Stimulated activated CD4-positive, alpha-beta T cell treated with anti-CD3 and anti-CD28 coated beads, Interleukin-15, amount 100 ng/mL, for 48 hours (primary cell): ENCODE results near the gene IL1RAPL1.

ENCODE experiments used
- DNase-seq, 2 donors: peaks; one replicate each; pipeline ENCODE4 v3.0.0-alpha.2; 2020; ENCODE audit warnings: low read depth in 2 of 2

The IL1RAPL1 gene

DNA sequence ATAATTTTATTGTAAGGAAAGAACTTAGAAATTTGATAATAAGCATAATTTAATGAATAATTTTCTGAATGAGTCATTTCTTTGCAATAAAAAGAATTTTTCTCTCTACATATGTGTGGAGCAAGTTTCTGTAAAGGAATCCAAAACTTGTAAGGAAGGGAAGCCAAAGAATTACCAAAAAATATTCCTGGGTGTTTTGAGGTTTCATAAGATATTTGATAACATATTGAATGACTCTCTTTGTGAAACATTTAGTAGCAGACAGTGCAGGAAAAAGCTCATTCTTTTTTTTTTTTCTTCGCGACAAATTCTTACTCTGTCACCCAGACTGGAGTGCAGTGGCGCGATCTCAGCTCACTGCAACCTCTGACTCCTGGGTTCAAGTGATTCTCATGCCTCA lies 1159.1 kb downstream of the IL1RAPL1 start:
- no peak for DNase-seq

DNA sequence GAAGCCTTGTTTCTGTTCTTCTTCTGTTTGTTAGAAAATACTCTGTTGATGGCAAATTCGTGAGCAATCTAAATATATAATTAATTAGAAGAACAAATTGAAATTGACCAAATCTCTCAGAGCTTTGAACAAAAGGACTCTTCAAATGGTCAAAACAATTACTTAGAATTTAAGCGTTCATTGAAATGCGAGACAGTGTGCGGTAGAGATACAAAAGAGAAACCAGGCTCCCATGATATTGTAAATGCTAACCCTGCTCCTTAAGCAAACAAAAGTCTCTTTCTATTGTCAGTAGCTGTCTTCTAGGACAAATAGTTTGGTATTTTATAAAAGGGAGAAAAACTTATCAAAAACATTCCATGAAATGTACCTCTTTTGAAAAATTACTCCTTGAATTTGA lies 1174.8 kb downstream of the IL1RAPL1 start:
- no peak for DNase-seq

DNA sequence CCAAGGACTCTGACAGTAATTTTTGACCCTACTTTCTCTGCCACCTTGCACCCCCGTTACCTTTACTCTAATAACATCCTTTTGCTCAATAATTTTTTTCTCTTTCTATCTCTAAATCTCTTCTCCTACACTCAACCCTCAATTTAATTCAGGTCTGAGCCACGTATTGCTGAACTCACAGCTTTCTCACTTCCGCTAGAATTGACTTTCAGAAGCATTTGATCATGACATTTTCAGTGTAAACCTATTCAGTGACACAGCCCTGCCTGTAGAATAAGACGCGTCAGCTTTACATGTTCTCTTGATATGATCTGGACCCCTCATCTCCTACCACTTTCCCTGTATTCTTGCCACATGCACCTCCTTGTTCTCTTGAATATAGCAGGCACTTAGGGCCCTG lies 1188.6 kb downstream of the IL1RAPL1 start:
- DNase-seq = no peak

DNA sequence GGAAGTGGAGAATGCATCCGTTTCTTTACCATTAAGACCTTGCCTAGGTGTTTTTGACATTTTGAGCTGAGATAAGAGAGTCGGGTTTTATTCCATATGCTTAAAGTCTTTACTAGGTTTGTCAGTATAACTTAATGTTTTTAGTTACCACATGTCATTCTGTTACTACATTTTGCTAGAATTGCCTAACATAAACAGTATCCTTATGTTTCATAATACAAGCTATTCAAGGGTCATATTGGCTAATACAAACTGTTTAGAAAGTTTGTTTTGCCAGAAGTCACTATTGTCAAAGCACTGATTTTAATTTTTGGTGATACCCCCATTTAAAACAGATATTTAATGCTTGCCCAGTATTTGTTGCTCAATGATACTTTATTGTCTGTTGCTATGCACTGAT lies 1200.4 kb downstream of the IL1RAPL1 start:
- DNase-seq = no peak

DNA sequence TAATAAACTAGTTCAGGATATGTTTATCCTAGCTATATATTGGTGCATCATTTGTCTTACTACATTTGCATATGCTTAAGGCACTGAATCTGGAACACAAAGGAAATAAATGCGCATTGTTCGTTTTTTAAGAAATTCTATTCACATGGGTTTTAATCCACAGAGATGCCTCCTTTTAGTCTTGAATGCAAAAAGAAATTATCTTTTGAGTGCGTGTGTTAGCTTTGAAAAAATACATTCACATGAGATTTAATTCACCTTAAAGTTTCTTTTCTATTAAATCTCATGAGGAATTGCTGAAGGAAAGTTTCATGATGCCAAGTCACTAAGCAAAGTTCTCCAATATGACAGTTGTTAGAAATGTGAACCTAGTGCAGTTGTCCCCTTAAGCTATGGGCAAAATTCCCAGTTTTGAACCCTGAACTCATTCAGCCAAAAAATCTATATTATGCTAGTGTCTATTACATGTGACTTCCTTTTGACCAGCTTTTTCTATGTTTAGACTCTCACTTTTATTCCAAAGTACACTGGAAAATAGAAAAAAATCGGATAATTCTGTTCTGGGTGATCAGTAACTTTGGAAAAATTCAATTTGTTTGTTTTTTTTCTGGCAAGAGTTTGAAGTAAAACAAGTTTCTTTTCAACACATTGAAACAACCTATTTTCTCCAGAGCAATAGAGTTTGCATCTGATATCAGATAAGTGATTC lies 1201.9 kb downstream of the IL1RAPL1 start:
- DNase-seq = no peak

DNA sequence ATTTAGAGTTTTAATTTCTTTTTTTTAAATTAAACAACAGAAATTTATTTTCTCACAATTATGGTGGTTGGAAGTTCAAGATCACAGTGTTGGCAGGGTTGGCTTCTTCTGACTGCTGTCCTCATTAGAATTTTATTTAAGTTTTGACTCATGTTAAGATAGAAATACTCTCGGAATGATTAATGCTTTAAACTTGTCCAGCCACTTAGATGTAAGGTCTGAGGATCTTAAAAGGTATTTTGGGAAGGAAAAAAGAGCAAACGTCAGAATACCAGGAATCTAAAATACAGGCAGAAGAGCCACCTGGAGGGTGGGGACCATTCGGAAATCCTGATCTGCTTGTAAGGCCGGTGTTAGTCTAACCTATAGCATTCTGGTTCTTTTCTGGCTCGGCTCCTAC lies 1205.1 kb downstream of the IL1RAPL1 start:
- DNase-seq = no peak

DNA sequence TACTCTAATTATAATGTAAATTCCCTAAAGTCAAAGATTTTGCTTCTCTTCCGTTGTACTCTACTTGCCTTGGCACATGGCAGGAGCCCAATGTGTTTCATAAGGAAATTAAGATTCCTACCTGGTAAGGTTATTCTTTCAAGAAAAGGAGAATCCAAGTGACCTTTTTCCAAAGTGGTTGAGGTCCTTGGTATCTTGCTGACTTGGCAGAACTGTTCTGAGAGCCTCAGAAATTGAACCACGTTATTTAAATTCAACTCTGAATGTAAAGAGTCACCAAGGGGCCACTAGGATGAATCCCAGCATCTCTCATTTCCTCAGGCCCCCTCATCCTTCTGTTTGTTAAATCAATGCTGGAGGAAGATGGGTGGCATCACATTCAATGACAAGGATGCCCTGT lies 1209.9 kb downstream of the IL1RAPL1 start:
- DNase-seq = no peak

DNA sequence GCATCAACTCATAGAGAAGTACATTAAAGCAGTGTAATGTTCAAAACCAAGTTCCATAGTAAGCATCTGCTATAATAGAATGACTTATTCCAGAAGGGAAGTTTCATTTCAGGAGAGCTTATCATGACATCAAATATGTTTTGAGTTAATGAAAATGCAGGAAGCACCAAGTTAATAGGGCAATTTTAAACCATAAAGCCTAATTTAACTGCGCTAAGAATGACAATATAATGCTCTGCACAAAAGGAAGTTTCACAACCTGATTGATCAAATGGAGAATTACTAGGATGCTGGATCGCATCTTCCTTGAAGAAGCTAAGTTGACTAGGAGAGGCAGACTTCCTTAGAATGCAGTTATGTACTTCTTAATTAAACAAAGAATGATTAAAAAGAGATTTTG lies 1211.2 kb downstream of the IL1RAPL1 start:
- no peak for DNase-seq

DNA sequence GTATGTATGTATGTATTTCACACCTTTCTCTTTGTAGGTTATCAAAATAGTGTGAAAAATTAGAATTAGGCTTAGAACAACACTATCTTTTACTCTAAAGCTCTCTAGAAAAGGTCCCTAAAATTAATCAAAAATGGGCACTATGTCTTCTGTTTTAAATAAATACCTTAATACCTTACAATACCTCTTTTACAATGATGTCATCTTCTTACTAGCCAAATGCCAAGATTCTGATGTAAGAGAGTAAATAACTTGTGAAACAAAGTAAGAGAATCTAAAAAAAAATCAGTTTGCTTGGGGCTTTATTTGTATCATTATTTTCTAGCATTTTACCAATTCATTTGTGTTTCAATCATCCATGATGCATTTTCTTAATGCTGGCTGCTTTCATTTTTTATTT lies 1225.9 kb downstream of the IL1RAPL1 start:
- no peak for DNase-seq

DNA sequence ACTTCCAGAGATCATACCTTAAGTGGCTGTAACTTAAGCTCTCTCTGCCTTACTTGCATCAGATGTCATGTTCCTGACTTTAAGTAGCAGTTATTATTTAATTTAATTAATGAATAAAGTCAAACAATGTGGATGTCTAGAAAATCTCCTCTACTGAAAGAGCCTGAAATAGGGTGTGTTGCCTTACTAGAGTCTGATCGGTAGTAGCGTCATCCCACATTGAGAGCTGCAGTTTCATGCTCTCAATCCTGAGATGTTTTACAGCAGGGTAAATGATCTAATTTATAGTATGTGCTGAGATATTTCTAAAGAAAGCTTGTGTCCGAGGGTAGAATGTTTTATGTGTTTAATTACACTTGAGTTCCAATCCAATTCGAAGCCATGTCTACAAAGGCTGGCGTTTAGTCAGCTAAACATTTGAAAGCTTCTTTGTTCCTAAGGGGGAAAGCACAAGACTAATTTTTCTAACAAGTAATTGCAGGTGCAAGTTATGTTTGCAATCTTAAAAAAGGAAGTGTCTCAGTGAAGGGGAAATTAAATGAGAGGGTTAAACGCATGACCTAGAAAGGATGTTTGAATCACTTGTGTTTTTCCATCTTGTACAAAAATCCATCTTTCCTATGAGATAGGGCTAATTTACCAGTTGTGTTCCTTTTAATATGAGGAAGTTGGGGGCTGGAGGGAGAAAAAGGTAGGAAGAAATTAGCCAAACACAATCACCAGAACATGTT lies 1237.1 kb downstream of the IL1RAPL1 start:
- DNase-seq = no peak

DNA sequence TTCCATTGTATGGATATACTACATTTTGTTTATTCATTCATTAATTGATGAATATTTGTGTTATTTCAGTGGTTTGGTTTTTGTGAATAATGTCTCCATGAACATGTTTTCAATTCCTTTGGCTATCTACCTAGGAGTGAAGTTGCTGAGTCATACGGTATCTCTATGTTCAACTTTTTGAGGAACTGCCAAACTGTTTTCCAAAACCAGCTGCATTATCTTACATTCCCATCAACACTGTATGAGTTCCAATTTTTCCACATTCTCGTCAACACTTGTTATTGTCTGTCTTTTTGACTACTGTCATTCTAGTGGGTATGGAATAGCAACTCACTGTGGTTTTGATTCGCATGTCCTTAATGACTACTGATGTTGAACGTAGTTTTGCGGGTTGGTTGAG lies 1239.5 kb downstream of the IL1RAPL1 start:
- DNase-seq = no peak

DNA sequence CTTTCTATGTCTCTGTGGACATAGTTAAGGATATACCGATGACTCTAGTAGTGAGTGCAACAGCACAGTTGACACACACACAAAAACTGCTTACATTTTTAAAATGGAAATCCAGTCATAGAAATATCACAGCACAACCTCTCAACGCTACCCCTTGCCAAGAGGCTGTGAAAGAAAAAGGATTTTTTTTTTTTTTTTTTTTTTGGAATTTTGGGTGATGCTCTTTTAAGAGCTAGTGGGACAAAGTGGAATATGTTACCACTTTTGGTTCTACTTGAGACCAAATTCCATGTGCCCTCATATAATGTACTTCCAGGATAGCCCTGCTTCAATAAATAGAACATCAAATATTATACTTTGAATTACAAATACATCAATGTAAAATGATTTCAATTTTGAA lies 1247.1 kb downstream of the IL1RAPL1 start:
- no peak for DNase-seq

DNA sequence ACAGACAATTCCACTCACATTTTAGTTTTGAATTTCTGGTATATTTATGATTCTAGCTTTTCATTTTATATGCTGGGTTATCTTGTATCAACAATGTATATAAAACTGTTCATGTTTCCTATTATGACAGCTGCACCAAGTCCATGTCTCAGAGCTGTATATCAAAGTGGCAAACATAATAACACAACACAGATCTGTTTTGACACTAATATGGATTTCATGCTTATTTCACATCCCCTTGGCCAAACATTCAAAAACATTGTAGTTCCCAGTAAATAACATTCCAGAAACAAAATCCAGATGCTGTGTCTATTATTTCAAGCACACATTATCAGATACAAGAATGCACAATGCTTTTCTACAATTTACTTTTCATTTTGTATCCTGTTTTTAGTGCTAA lies 1247.5 kb downstream of the IL1RAPL1 start:
- no peak for DNase-seq

DNA sequence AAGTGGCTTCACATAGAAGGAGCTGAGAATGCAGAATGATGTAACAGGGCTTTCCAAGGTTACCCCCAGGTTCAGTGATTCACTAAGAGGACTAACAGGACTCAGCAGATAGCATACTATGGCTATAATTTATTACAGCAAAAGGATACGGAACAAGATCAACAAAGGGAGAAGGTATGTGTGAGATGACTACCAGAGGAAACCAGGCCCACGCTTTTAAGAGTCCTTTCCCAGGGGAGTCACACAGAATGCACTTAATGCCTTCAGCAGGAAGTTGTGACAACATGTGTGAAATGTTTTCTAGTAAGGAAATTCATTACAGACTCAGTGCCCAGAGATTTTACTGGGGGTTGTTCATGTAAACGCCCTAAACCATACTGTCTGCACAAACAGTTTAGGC lies 1254.5 kb downstream of the IL1RAPL1 start:
- DNase-seq = no peak

DNA sequence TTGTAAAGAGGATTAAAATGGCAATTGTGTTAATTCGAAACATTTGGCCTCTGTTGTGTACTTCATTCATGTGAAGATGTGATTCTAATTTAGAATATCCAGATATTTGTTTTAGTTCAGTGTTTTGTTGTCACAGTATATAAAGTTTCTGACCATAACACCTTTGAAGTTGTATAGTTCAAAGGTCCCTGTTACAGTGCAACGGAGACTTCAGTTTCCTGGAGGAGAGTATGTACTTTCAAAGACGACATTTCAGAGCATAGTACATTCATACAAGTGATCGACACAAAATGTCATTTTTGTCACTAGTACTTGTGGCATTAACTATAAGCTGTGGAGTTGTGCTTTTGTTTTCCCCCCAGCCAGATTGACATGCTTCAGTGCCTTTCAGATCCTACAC lies 1255.3 kb downstream of the IL1RAPL1 start:
- DNase-seq = no peak

DNA sequence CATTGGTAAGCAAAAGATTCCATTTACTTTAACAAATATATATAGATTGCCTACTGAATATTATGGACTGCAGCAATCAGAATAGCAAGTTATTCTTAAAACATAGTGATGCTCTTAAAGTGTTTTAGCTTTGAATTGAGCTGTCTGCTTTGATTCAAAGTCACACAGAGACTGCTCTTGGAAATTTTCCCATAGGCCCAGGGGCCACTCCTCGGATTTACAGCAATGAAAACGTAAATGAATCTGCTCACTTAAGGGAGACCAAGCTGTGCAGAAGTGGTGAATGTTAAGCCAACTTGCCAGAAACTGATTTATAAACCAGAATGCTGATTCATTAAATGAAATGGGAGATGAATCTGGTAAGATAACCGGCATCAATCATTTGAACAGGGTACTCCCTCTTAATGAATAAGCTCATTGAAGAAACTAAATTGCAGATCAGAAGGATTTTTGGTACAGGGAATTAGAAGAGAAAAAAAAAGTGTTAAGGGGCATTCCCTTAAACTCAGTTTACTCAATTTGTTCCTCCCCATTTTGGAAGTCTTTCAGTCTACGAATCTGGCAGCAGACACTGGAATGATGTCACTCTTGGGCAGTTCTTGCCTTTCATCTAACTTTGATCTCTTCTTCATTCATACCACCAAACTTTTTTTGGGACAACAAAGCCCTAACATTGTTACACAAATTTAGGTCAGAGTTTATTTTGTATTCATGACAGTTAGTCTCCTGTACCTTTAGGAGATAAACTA lies 1264.8 kb downstream of the IL1RAPL1 start:
- DNase-seq = no peak

DNA sequence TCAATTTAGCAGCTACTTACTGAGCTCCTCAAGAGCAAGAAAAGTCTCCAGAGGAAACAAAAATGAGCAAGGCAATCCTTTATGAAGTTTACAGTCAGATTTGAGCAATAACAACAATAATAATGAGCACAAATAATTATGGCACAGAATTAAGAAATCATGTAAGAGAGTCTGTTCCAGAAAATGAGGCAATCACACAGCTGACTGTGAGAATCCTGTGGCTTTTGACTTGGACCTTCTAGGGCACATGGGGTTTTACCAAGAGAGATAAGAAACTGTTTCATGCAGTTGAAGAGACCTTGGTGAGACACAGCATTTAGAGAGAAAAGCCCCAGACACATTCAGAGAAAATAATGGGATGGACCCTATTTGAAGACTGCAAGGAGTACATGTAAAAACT lies 1265.5 kb downstream of the IL1RAPL1 start:
- DNase-seq = no peak

DNA sequence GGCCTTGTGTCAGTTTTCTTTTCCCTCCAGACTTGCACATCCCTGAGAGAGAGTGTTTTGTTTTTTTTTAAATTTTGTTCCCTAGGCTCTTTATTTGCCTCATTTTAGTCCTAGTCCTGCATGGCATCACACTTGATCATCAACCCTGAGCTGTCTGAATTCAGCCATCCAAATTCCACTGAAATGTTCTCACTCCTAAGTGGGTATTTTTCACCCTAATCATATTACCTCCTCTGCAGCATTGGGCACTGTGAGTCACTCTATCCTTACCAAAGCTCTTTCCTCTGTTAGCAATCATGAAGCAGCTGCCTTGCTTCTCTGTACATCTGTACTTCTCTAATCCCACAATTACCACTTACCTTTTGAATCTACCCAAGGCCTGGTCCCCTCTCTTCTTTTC lies 1271.5 kb downstream of the IL1RAPL1 start:
- no peak for DNase-seq

DNA sequence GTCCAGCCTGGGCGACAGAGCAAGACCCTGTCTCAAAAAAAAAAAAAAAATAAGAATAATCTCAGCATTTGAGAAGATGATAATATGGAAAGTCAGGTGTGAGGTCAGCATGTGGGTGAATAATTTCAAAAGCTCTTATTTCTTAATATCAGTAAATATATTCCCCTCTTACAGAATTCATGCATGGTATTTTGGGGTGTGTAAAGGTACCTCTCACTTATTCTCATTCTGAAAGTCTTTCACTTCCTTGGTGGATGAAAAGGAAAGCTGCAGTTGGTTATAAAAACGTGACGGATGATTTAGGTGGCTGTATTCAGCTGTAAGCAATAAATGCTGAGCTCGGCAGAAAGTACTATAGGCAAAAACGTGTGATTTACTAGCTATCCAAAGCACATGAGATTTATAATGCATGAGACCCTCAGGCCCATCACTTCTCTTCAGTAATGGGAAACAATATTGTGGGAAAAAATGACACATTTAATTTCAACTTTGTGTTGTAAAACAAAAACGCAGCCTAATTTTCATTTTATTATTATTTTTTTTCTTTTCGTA lies 1275.0 kb downstream of the IL1RAPL1 start:
- DNase-seq = no peak

DNA sequence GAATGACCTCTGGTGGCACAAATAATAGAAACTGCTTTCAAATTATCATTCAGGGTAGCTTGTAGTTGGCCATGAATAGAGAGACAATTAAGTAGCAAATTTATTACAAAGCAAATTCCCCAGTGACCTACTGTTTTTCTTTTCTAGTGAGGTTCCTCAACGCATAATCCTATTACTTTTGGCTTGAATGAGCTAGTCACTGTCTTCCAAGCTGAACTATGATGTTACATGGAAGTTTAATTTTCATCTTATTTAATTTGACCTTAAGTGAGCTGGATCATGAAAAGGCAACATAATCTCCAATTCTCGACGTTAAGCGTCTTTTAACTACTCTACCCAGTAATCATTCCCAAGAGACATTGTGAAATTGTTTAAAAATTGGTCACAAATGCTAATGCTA lies 1280.7 kb downstream of the IL1RAPL1 start:
- DNase-seq = no peak

DNA sequence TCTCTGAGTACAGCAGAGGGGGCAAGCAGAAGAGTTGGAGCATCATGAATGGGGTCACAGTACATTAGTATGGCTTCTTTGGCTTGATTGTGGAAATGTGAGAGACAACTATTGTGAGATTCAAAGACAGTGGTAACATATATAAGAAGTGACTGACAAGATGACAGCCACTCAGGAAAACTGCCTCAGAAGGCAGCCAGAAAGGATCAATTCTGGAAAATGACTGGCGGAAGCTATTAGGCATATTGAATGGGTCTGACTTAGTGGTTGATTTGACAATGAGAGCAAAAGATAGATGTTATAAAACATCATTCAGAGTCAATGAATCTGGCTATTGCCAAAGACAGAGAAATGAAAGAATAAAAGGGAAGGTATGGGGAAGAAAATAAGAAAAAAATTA lies 1282.6 kb downstream of the IL1RAPL1 start:
- no peak for DNase-seq

DNA sequence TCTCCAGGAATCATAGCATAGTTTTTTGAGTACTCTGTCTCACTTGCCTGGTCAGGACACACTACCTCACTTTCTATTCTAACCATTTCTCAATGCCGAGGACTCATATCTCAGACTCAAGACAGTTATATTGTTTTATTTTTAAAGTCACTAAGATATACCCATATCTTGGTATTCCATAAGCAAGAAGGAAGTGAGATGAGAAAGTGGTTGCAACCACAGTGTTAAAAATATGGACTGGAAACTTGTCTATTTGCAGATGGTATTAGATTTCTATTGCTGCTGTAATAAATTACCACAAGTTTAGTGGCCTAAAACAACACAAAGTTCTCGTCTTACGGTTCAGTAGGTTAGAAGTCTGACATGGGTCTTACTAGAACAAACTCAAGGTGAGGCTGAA lies 1283.4 kb downstream of the IL1RAPL1 start:
- no peak for DNase-seq

DNA sequence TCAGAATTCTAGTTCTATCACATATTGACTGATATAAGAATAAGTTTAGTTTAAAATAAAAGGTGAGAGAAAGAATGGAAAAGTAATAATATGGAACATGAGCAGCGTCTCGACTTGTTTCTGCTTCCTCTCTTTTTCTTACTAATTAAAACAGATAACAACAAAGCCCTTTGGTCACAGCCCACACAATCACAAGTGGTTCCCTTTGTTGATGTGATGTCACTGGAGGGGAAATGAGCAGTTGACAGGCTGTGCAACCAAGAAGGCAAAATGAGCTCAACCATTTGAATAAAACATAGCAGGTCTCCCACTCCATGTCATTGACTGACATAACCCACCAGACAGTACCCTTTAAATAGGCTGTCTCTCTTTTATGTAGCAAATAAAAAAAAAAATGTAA lies 1285.6 kb downstream of the IL1RAPL1 start:
- DNase-seq = no peak
